Measurements from ENCODE around the gene CA10. TPM values are rescaled to one million over a fixed set of nuclear protein-coding genes. Genes with fewer than 3 reads are reported as not detected.

The CA10 gene
- polyA plus RNA-seq, 1 donor (not counting 4 experiments of a cell fraction or from before 2014, with no cell fraction given): 2.9 TPM

DNA sequence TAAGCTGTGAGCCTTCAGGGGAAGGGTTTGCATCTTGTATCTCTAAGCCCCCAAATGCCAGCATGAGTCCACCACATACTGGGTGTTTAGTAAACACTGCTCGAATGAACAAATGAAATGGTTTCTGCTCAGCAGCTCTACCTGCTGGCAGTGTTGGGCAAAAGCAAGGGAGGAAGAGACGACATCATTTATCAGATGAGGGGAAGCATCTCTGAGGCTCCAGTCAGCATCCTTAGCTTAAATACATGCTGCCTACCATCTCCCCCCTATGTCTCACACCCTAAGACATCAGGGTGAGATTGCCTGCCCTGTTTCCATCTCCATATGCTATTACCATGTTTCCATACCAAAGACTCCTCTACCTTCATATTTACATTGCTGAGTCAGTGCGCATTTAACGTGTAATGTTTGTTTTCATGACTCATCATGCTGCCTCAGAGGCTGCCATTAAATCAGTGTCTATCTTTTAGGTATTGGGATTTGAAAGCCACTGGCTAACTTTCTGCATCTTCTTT is 518.3 kb downstream of the CA10 start:
- DNase-seq (ENCODE audit: low read depth, low spot score) (no peak), FAIRE-seq (no peak)
- Histone ChIP-seq H3K4me1 (ENCODE audit: control insufficient read depth, extremely low read depth, insufficient read depth, low read length) (no peaks in the 10 kb centered on the region), H3K9me1 (ENCODE audit: control insufficient read depth, extremely low read depth, insufficient read depth, low read length) (no peaks in the 10 kb centered on the region), H3K4me2 (ENCODE audit: control insufficient read depth, extremely low read depth, insufficient read depth, low read depth, low read length) (no peak overlapping the region), H3K27me3 (ENCODE audit: control insufficient read depth, extremely low read depth, insufficient read depth, low read length) (no peaks in the 10 kb centered on the region), H3K4me3 (ENCODE audit: control insufficient read depth in 2 of 3, extremely low read depth in 1 of 3, insufficient read depth in 2 of 3, low read depth in 1 of 3, low read length in 3 of 3) (no peak overlapping the region), H3K27ac (ENCODE audit: control insufficient read depth, insufficient read depth, low read length) (no peak overlapping the region), H3K9ac (ENCODE audit: control insufficient read depth, extremely low read depth, insufficient read depth, low read length) (no peak overlapping the region), H3K9me3 (ENCODE audit: control insufficient read depth, low read depth, low read length) (no peaks in the 10 kb centered on the region), H2AFZ (ENCODE audit: control insufficient read depth, low read length) (no peak overlapping the region), H4K20me1 (ENCODE audit: control insufficient read depth, extremely low read depth, insufficient read depth, low read length) (no peaks in the 10 kb centered on the region), H3K36me3 (ENCODE audit: control insufficient read depth in 2 of 2, extremely low read depth in 1 of 2, insufficient read depth in 2 of 2, low read length in 2 of 2) (no peaks in the 10 kb centered on the region), H3K79me2 (ENCODE audit: control insufficient read depth, insufficient read depth, low read length) (no peaks in the 10 kb centered on the region)
- TF ChIP-seq EZH2 (IDR thresholded peaks at IDR 0.05; ENCODE audit: low read length): no peak
- TF ChIP-seq, protein P1, sequence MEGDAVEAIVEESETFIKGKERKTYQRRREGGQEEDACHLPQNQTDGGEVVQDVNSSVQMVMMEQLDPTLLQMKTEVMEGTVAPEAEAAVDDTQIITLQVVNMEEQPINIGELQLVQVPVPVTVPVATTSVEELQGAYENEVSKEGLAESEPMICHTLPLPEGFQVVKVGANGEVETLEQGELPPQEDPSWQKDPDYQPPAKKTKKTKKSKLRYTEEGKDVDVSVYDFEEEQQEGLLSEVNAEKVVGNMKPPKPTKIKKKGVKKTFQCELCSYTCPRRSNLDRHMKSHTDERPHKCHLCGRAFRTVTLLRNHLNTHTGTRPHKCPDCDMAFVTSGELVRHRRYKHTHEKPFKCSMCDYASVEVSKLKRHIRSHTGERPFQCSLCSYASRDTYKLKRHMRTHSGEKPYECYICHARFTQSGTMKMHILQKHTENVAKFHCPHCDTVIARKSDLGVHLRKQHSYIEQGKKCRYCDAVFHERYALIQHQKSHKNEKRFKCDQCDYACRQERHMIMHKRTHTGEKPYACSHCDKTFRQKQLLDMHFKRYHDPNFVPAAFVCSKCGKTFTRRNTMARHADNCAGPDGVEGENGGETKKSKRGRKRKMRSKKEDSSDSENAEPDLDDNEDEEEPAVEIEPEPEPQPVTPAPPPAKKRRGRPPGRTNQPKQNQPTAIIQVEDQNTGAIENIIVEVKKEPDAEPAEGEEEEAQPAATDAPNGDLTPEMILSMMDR (optimal IDR thresholded peaks at IDR 0.05 in 1 of 3, IDR thresholded peaks at IDR 0.05 in 1 of 3, conservative IDR thresholded peaks at IDR 0.05 in 1 of 3; ENCODE audit: extremely low read depth in 1 of 3, insufficient read depth in 2 of 3, low read length in 3 of 3): peak; percentile 32 to 58 (median 42)
- dilution Hi-C loops (cut with MboI; ENCODE audit: extremely low pct_ligation_motif_present, low sequenced_read_pairs): no loop called here

GRCh38 chr17:51638971-51639370 is 519.5 kb downstream of the CA10 start:
- H3K27me3 ChIP-seq (ENCODE audit: control insufficient read depth, extremely low read depth, insufficient read depth, low read length): no peaks in the 10 kb centered on the region
- no peak overlapping the region for H3K4me3 ChIP-seq (ENCODE audit: control insufficient read depth in 2 of 3, extremely low read depth in 1 of 3, insufficient read depth in 2 of 3, low read depth in 1 of 3, low read length in 3 of 3)
- no peak overlapping the region for H3K4me2 ChIP-seq (ENCODE audit: control insufficient read depth, extremely low read depth, insufficient read depth, low read depth, low read length)
- TF ChIP-seq, protein P1 (optimal IDR thresholded peaks at IDR 0.05 in 1 of 3, IDR thresholded peaks at IDR 0.05 in 1 of 3, conservative IDR thresholded peaks at IDR 0.05 in 1 of 3; ENCODE audit: extremely low read depth in 1 of 3, insufficient read depth in 2 of 3, low read length in 3 of 3): no peak
- no peak for TF ChIP-seq EZH2 (IDR thresholded peaks at IDR 0.05; ENCODE audit: low read length)
- H3K79me2 ChIP-seq (ENCODE audit: control insufficient read depth, insufficient read depth, low read length): no peaks in the 10 kb centered on the region
- H3K36me3 ChIP-seq (ENCODE audit: control insufficient read depth in 2 of 2, extremely low read depth in 1 of 2, insufficient read depth in 2 of 2, low read length in 2 of 2): no peaks in the 10 kb centered on the region
- no peaks in the 10 kb centered on the region for H3K9me3 ChIP-seq (ENCODE audit: control insufficient read depth, low read depth, low read length)
- FAIRE-seq: no peak
- dilution Hi-C loops (cut with MboI; ENCODE audit: extremely low pct_ligation_motif_present, low sequenced_read_pairs): no loop called here
- no peak overlapping the region for H2AFZ ChIP-seq (ENCODE audit: control insufficient read depth, low read length)
- no peaks in the 10 kb centered on the region for H3K9me1 ChIP-seq (ENCODE audit: control insufficient read depth, extremely low read depth, insufficient read depth, low read length)
- no peak overlapping the region for H3K27ac ChIP-seq (ENCODE audit: control insufficient read depth, insufficient read depth, low read length)
- DNase-seq (ENCODE audit: low read depth, low spot score): no peak
- no peaks in the 10 kb centered on the region for H3K4me1 ChIP-seq (ENCODE audit: control insufficient read depth, extremely low read depth, insufficient read depth, low read length)
- no peaks in the 10 kb centered on the region for H4K20me1 ChIP-seq (ENCODE audit: control insufficient read depth, extremely low read depth, insufficient read depth, low read length)
- H3K9ac ChIP-seq (ENCODE audit: control insufficient read depth, extremely low read depth, insufficient read depth, low read length): no peak overlapping the region

Measured in keratinocyte (primary cell).